NCI-H2029 treated with DMSO at 0.1 percent for 48 hours (cell line): ENCODE data around the gene EIF4B.
"Not testable (repeated sequence)": the region's sequence is repeated elsewhere in the genome, so short reads cannot be mapped to it uniquely, and the experiment has no call there.

Source experiments
- DNase-seq: peaks from one replicate; lab custom pipeline; 2025; lab: John Stamatoyannopoulos, UW

Gene EIF4B

GRCh38 chr12:53005986-53006809 is at the start of gene EIF4B:
Gene EIF4B, plus strand, starts transcription at chr12:53006456. Its CDS starts 28 bp downstream, at chr12:53006484.
- peak; percentile 96 for DNase-seq

DNA sequence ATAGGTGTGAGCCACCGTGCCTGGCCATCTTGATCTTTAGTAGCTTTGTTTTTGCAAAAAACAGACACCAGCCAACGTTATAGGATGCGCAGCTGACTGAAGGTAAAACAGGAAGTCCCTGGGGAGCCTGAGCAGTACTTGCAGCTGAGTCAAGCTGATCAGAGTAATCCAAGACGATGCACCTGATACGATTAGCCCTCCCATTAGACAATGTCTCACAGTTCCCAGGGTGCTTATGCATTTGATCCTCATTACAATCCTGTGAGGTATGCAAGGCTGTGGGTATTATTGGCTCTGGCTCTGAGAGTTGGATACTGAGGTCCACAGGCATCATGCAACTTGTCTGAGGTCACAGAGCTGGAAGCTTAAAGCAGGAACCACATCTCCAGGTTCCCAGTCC is 49.3 kb upstream of the EIF4B start:
- DNase-seq = no peak

DNA sequence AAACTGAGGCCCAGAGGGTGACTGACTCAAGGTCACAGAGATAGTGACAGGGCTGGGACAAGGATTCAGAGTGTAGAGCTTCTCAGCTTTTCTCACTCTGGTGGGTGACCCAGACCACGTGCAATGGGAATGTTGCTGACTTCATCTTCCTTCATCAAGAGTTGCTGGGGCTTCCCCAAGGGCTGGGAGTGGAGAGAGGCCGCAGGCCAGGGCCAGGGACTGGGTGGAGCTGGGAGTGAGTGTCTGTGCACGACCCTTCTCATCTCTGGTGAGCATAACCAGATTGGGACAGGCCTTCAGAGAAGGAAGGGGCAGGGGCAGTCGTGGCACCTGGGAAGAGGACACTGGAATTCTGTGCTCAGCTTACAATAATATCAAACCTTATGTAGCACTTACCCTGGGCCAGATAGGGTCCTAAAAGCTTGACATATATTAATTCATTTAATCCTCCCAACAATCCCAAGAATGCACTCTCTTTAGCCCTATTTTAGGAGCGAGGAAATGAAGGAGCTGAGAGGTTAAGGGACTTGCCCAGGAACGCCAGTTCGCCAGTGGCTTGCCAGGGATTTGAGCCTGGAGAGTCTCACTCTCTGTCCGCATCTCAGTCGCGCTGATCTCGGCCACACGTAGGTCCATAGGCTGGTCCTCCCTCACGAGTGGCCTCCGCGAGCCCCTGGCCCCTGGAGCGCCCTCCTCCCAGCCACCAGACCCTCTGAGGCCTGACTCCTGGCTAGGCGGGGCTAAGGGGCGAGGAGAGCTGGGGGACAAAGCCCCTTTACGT is 41.5 kb upstream of the EIF4B start:
- no peak for DNase-seq

- no peak for DNase-seq
Observed at GRCh38 chr12:52965337-52965731, 40.9 kb upstream of the EIF4B start.

GRCh38 chr12:52969166-52969795 is 37.0 kb upstream of the EIF4B start:
- DNase-seq = no peak

GRCh38 chr12:52969828-52970569 is 36.3 kb upstream of the EIF4B start:
- DNase-seq = peak; percentile 29

DNA sequence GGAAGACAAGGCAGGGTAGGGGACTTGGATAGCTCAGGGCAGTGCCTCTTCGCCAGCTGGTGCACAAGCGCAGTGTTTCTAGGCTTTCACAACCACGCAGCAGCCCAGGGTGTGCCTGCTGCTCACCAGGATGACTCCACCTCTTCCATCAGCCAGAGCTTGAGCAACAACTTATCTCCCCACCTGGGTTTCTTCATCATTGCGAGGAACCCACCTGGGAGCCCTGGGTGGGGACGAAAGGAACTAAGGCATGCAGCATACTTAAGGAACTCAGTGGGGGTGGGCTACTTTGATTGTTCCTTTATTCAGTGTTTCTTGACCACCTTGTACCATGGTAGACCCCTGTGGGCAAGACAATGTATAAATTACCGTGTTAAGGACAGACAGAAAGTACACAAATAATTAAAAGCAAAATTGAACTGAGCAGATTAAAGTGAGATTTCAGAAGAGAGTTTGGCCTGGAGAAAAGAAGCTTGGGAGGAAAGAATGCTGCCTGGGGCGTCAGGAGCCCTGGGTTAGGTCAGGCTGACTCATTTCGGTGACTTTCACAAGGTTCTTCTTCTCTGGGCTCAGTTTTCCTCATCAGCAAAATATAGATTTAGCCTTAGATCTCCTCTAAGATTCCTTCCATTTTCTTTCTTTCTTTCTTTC is 34.5 kb upstream of the EIF4B start:
- DNase-seq = no peak

GRCh38 chr12:52975204-52975603 is 31.1 kb upstream of the EIF4B start:
- DNase-seq = no peak

DNA sequence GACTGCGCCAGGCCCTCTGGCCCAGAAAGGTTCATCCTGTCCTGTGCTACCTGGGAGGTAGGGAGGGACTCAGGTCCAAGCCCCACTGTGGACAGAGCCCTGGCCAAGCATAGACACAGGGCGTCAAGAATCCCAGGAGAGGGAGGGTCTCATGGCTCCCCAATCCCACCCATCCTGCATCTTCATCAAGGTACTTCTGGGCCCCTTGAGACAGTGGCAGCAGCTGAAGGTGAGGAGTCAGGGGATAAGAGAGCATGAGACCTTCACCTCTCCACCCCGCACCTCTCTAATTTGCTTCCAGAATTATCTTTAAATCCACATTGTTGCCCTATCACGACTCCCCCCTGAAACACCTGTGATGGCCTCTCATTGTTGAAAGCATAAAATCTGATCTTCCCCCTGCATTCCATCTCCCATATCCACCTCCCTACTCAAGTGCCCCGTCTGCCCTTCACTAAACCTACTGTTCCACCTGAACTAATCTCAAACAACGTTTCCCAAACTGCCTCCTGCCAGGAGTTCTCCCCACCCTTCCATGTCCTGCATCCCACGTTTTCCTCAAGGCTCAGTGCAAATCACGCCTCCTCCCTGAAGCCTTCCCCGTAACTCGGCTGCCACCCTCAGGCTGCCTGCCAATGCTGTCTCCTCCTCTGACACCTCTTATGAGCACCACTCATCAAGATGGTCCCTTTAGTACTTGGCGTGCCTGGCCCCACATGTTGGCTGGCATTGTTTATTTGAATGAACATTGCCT is 30.3 kb upstream of the EIF4B start:
- peak; percentile 68 for DNase-seq

GRCh38 chr12:52976574-52977071 is 29.6 kb upstream of the EIF4B start:
- no peak for DNase-seq

GRCh38 chr12:52977170-52977569 is 29.1 kb upstream of the EIF4B start:
- no peak for DNase-seq

GRCh38 chr12:52980096-52980649 is 26.1 kb upstream of the EIF4B start:
- no peak for DNase-seq

DNA sequence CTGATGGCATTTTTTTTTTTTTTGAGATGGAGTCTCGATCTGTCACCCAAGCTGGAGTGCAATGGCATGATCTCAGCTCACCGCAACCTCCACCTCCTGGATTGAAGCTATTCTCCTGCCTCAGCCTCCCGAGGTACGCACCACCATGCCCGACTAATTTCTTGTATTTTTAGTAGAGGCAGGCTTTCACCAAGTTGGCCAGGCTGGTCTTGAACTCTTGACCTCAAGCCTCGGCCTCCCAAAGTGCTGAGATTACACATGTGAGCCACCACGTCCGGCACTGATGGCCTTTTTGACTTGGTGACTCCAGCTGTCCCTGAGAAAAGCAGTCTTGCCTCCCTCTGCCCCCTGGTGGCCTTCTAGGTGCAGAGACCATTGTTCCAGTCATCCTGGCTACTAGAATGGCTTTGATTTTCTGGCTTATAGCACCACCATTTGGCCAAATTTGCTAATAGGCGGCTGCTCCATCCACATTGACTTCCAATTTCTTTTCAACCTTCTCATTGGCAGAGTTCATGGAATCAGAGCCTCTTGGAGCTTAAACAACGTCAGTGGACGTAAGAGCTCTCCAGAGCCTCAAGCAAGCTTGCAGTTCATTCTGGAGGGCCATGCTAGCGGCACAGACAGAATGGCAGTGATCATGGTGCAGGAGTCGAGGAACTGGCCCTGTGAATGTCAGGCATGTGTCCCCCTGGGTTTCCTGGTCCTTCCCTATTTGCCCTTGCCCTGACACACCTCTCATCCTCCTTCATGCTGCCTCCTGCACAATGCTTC is 25.4 kb upstream of the EIF4B start:
- DNase-seq = peak; percentile 96

DNA sequence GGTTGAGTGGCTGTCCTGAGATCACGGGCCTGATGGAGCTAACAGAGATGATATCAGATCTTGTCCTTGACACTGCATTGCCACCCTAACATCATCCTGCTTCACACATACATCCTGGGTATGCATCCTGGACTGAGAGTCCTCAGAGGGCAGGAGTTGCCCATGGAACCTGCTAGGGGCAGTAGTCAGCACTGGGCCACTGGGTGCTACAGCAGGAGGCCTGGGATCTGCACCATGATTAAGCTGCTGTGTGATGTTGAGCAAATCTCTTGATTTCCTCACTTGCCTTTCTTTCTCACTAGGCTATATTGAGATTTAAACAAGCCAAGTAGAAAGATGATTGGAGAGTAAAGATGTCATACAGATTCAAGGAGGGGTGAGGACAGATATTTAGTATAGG is 22.1 kb upstream of the EIF4B start:
- DNase-seq = no peak

GRCh38 chr12:52988898-52989297 is 17.4 kb upstream of the EIF4B start:
- DNase-seq = no peak

DNA sequence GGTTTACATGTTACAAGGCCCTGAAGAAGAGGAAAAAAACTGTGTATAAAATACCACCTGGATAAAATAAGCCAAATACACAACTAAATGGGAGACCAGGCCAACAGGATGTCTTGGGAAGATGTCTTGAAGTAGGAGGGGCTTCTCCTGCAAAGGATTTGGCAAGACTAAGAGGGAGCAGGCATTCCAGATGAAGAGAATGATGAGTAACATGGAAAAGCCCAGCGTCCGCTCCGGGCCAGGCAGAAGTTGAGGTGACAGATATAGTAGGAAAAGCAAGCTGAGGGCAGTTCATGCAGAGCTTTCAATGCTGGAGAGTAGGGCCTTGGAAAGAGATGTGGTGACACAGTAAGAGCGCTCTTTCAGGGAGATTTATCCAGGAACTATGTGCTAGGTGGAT is 16.1 kb upstream of the EIF4B start:
- DNase-seq = no peak

DNA sequence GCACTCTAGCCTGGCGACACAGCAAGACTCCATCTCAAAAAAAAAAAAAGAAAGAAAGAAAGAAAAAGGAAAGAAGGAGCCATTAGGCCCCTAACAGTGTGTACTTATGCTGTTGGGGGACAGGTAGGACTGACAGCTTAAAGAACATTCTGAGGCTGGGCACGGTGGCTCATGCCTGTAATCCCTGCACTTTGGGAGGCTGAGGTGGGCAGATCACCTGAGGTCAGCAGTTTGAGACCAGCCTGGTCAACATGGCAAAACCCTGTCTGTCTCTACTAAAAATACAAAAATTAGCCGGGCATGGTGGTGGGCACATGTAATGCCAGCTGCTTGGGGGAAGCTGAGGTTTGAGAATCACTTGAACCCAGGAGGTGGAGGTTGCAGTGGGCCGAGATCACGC is 14.0 kb upstream of the EIF4B start:
- not testable (repeated sequence) for DNase-seq

DNA sequence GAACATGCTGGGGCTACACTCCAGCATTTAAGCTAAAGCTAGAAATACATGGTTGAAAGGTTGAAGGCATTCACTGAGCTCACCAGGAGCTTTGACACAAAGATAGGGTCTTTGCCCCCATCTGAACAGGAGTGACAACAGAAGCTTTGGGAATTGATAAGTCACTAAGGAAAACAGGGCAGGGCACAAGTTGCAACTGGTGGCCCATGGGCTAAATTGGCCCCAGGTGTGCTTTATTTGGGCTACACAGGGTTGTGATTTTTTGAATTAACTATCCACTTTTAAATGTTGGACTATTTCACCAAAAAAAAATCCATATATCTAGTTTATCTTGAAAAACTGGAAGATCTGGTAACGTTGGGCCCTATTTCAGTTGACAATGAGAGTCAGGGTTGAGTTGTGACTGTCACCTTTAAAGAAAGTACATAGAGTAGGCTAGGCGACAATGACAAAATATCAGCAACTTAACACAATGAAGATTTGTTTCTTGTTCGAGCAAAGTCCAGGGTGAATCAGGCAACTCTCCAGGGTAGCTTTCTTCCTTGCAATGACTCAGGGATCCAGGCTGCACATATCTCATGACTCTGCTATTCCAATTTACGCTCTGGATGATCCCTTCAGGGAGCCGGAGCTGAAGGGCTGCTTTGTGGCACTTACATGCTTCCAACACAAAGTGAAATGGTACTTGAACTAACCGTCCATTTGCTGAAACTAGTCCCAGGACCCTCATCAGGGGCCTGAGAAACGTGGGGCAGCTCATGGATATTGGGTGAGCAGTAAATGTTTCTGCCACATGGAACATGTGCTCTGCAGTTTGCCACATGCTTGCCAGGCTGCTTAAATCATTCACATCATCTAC is 13.3 kb upstream of the EIF4B start:
- no peak for DNase-seq

- no peak for DNase-seq
Observed at GRCh38 chr12:52993558-52993869, 12.7 kb upstream of the EIF4B start.
